Testis (tissue), 2 donors: ENCODE measurements around the gene MPZL3.

ENCODE experiments used
- POLR2A ChIP-seq: fragments of 450-650 bp; IDR thresholded peaks from one replicate; pipeline ENCODE4 v1.6.1; 2017; ENCODE audit warnings: antibody characterized with exemption, mild to moderate bottlenecking, moderate library complexity
- TF ChIP-seq, protein P1 (sequence below), 3 experiments: fragments of 450-650 bp in 2 of 3; fragments of 200-600 bp in 1 of 3; sonication (generic) in 1 of 3; IDR thresholded peaks; one replicate each; pipeline ENCODE4 v1.5.1; 2016 to 2019; ENCODE audit warnings: antibody characterized with exemption in 3 of 3, mild to moderate bottlenecking in 2 of 3, moderate library complexity in 1 of 3

DNA sequence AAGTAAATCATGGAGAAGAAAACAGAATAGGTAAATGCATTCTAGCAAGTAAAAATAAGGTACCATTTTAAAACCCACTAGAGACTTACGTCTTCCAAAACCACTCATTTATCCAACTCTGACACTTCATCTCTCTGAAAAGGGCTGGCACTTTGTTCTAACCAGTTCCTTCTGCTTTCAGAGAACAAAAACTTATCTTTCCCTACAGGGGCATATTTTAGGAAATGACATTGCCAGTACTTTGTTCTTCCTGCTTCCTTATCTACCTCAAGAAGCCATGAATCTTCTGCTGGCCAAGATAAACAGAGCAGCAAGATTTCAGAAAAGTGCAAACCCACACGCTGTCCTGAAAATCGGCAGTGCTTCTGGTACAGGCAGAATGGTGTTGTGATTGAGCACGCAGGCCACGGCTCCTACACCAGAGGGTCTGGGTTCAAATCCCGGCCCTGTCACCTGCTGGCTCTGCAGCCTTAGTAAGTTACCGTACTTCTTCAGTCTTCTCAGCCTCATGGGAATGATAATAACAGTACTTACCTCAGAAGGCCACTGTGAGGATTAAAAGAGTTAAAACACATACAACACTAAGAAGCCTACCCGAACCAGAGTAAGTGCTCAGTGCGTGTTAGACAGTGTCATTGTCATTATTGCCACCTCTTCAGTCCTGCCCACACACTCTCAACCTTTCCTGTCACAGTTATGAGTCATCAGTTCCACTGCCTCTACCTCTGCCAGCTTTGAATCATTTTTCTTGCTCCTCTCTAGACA is 11.0 kb downstream of the MPZL3 start:
- TF ChIP-seq, protein P1, sequence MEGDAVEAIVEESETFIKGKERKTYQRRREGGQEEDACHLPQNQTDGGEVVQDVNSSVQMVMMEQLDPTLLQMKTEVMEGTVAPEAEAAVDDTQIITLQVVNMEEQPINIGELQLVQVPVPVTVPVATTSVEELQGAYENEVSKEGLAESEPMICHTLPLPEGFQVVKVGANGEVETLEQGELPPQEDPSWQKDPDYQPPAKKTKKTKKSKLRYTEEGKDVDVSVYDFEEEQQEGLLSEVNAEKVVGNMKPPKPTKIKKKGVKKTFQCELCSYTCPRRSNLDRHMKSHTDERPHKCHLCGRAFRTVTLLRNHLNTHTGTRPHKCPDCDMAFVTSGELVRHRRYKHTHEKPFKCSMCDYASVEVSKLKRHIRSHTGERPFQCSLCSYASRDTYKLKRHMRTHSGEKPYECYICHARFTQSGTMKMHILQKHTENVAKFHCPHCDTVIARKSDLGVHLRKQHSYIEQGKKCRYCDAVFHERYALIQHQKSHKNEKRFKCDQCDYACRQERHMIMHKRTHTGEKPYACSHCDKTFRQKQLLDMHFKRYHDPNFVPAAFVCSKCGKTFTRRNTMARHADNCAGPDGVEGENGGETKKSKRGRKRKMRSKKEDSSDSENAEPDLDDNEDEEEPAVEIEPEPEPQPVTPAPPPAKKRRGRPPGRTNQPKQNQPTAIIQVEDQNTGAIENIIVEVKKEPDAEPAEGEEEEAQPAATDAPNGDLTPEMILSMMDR (IDR thresholded peaks at IDR 0.05) = no peak
- no peak for TF ChIP-seq POLR2A
